Ishikawa (cell line): ENCODE measurements around the gene TMCO5A.

Source experiments
- CEBPB ChIP-seq: IDR thresholded peaks from 2 replicates; pipeline ENCODE4 v1.6.1; 2012
- CREB1 ChIP-seq: IDR thresholded peaks from 2 replicates; pipeline ENCODE4 v1.6.1; 2012; ENCODE audit warnings: low read depth
- EGR1 ChIP-seq: IDR thresholded peaks from 2 replicates; pipeline ENCODE4 v1.6.1; 2012
- EP300 ChIP-seq: IDR thresholded peaks from 2 replicates; pipeline ENCODE4 v1.6.1; 2012; ENCODE audit warnings: borderline replicate concordance
- FOXM1 ChIP-seq: IDR thresholded peaks from 2 replicates; pipeline ENCODE4 v1.6.1; 2012; ENCODE audit warnings: low read depth, borderline replicate concordance
- MAX ChIP-seq: IDR thresholded peaks from 2 replicates; pipeline ENCODE4 v1.6.1; 2012
- NFIC ChIP-seq: IDR thresholded peaks from 2 replicates; pipeline ENCODE4 v1.6.1; 2012
- RAD21 ChIP-seq: IDR thresholded peaks from 2 replicates; pipeline ENCODE4 v1.6.1; 2012; ENCODE audit warnings: low read depth
- REST ChIP-seq: IDR thresholded peaks from 2 replicates; pipeline ENCODE4 v1.6.1; 2012; ENCODE audit warnings: low read depth, mild to moderate bottlenecking
- TAF1 ChIP-seq: IDR thresholded peaks from 2 replicates; pipeline ENCODE4 v1.6.1; 2012; ENCODE audit warnings: low read depth, mild to moderate bottlenecking
- TCF12 ChIP-seq: IDR thresholded peaks from 2 replicates; pipeline ENCODE4 v1.6.1; 2012; ENCODE audit warnings: low read depth
- TEAD4 ChIP-seq: IDR thresholded peaks from 2 replicates; pipeline ENCODE4 v1.6.1; 2012
- USF1 ChIP-seq: IDR thresholded peaks from 2 replicates; pipeline ENCODE4 v1.6.1; 2012
- YY1 ChIP-seq: IDR thresholded peaks from 2 replicates; pipeline ENCODE4 v1.6.1; 2012; ENCODE audit warnings: low read depth
- ZBTB7A ChIP-seq: IDR thresholded peaks from 2 replicates; pipeline ENCODE4 v1.6.1; 2012; ENCODE audit warnings: low read depth

The TMCO5A gene

GRCh38 chr15:37934340-37934739 is at the start of gene TMCO5A:
TMCO5A (plus strand) TSS chr15:37934640; CDS start chr15:37936324, 1,684 bp downstream.
- no peak for TF ChIP-seq FOXM1
- TF ChIP-seq TCF12, result no peak
- TF ChIP-seq TAF1, result no peak
- no peak for TF ChIP-seq NFIC
- TF ChIP-seq CREB1, result no peak
- no peak for TF ChIP-seq CEBPB
- no peak for TF ChIP-seq YY1
- TF ChIP-seq TEAD4, result no peak
- TF ChIP-seq REST, result no peak
- TF ChIP-seq MAX, result no peak
- TF ChIP-seq EP300, result no peak
- no peak for TF ChIP-seq ZBTB7A
- no peak for TF ChIP-seq USF1
- no peak for TF ChIP-seq EGR1
- no peak for TF ChIP-seq RAD21

GRCh38 chr15:37885651-37886050 is 48.8 kb upstream of the TMCO5A start:
- no peak for TF ChIP-seq FOXM1
- TF ChIP-seq USF1, result no peak
- TF ChIP-seq NFIC, result no peak
- TF ChIP-seq RAD21, result no peak
- no peak for TF ChIP-seq YY1
- TF ChIP-seq TCF12, result no peak
- TF ChIP-seq EGR1, result no peak
- TF ChIP-seq CREB1, result no peak
- no peak for TF ChIP-seq CEBPB
- TF ChIP-seq MAX, result no peak
- TF ChIP-seq TEAD4, result no peak
- TF ChIP-seq ZBTB7A, result no peak
- no peak for TF ChIP-seq EP300
- no peak for TF ChIP-seq REST
- no peak for TF ChIP-seq TAF1

GRCh38 chr15:37888356-37888755 is 46.1 kb upstream of the TMCO5A start:
- TF ChIP-seq NFIC, result no peak
- no peak for TF ChIP-seq REST
- TF ChIP-seq CEBPB, result no peak
- TF ChIP-seq TEAD4, result no peak
- TF ChIP-seq TAF1, result no peak
- TF ChIP-seq TCF12, result no peak
- TF ChIP-seq YY1, result no peak
- TF ChIP-seq RAD21, result no peak
- no peak for TF ChIP-seq MAX
- TF ChIP-seq USF1, result no peak
- no peak for TF ChIP-seq CREB1
- TF ChIP-seq EP300, result no peak
